Stimulated activated CD8-positive, alpha-beta memory T cell treated with anti-CD3 and anti-CD28 coated beads, Interleukin-7, amount 100 ng/mL, for 4 hours (primary cell): Measurements from ENCODE around the gene OR1J2.
"Not testable (repeated sequence)": the region's sequence is repeated elsewhere in the genome, so short reads cannot be mapped to it uniquely, and the experiment has no call there.

Experiments
- DNase-seq, 2 donors: peaks; one replicate each; pipeline ENCODE4 v3.0.0-alpha.2; 2020; ENCODE audit warnings: low read depth in 2 of 2

OR1J2 gene

DNA sequence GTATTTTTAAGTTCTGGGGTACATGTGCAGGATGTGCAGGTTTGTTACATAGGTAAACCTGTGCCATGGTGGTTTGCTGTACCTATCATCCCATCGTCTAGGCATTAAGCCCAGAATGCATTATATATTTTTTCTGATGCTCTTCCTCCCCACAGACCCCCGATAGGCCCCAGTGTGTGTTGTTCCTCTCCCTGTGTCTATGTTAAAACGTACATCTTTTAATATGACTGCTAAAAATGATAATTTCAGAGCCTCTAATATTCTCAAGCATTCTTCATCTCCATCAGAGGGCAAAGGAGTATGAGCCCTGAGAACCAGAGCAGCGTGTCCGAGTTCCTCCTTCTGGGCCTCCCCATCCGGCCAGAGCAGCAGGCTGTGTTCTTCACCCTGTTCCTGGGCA is at the start of gene OR1J2:
Gene OR1J2, plus strand, starts transcription at position 301 of the 400 bp plus-strand sequence. Its CDS starts 0 bp downstream, at position 301.
- no peak for DNase-seq

- no peak for DNase-seq
These were observed 46.6 kb upstream of the OR1J2 start for GRCh38 chr9:122463828-122464632.

- peak; percentile 32 to 56 for DNase-seq
These were observed 45.7 kb upstream of the OR1J2 start for GRCh38 chr9:122464633-122465567.

DNA sequence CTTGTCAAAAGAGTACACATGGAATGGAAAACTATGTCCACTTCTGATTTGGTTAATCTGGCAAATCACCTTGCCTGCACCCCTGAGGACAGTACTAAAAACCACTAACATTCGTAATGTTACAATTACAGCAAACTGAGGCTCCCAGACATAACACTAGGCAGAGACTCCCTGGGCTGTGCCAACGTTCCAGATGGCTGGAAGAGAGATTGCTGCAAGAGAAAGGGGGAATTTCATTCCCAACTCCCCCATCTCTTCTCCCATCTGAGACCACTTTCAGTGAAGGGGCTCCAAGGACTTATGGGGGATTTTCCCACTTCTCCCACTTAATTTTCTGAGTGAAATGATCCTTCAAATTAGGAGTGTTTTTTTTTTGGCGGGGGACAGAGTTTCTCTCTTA is 44.1 kb upstream of the OR1J2 start:
- no peak for DNase-seq

- DNase-seq, result no peak
These were observed 41.9 kb upstream of the OR1J2 start for GRCh38 chr9:122468735-122469134.

DNA sequence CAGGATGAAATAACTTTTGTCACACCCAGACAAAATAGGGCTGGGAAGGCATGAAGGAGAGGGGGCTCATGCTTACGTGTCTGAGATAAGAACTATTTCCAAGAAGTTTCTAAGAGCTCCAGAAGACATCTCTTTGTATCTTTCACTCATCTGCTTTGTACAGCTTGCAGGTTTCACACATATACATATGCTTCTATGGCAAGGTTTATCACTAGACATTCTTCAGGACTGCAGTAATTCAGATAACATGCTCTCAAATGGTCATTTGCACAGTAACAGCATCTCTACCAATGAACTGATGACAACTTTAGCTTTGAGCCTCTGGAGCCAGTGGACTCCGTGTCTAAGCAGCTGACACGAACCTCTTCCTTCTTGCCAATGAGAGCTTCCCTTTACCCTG is 36.0 kb upstream of the OR1J2 start:
- DNase-seq, result no peak

- DNase-seq, result no peak
These were observed 34.9 kb upstream of the OR1J2 start for GRCh38 chr9:122475717-122476116.

- DNase-seq, result no peak
These were observed 33.3 kb upstream of the OR1J2 start for GRCh38 chr9:122477346-122477745.

GRCh38 chr9:122477826-122478225 is 32.8 kb upstream of the OR1J2 start, which contains the start of gene OR1J1:
Gene OR1J1, minus strand, starts transcription at chr9:122477926. Its CDS starts 0 bp downstream, at chr9:122477926.
- no peak for DNase-seq

DNA sequence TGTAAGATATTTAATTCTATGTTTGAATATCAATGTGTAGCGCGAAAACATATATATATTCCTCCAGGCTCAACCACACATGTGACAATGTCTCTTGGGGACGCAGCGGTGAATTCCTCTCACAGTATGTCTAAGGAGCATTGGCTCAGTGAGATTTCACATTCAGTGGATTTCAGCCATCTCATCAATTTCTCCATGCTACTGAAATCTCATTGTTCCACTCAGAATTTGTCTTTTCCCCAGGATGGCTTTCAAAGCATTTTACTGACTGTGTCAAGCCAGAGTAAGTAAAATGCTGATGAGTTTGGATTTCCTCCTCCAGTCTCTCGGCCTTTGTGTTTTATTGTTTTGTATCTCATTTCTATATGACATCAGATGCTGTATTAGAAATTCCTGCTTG is 31.5 kb upstream of the OR1J2 start:
- DNase-seq, result no peak

DNA sequence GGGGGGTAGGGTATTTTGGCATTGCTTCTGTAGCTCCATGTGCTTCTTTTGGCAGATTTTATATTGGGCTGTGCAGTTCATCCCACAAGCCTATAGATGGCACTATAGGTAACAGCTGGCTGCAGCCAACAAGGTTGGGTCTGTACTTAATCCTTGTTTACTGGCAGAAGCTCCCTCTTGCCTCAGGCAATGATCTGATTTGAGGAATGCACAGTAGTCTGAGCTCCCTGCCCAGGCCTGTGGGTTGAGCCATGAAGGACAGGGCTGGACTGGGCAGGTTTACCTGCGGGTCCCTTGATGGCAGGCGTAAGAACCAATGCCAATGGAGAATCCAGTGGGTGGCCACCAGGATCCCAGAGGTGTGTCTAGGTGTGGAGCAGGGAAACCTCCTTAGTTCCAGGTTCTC is 11.7 kb upstream of the OR1J2 start:
- DNase-seq, result no peak

- no peak for DNase-seq
These were observed 3.6 kb upstream of the OR1J2 start for GRCh38 chr9:122506964-122507363.

DNA sequence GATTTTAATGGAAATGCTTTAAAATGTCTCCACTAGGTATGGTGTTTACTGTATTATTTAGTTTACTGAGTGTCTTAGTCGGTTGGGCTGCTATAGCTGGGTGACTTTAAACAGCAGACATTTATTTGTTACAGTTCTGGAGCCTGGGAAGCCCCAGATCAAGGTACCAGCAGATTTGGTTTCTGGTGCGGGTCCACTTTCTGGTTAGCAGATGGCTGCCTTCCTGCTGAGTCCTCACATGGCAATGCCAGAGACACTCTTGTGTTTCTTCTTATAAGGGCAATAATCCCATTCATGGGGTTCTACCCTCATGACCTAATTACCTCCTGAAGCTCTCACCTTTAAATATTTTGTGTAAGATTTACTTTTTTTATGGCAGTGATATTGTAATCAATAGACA is 7.6 kb downstream of the OR1J2 start:
- no peak for DNase-seq

GRCh38 chr9:122518841-122519240 is 8.2 kb downstream of the OR1J2 start, which contains the start of gene OR1J4:
Gene OR1J4, plus strand, starts transcription at chr9:122519141. Its CDS starts 0 bp downstream, at chr9:122519141.
- no peak for DNase-seq

DNA sequence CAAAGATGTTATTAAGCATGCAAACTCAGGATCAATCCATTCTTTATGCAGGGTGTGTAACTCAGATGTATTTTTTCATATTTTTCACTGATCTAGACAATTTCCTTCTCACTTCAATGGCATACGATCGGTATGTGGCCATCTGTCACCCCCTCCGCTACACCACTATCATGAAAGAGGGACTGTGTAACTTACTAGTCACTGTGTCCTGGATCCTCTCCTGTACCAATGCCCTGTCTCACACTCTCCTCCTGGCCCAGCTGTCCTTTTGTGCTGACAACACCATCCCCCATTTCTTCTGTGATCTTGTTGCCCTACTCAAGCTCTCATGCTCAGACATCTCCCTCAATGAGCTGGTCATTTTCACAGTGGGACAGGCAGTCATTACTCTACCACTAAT is 8.8 kb downstream of the OR1J2 start:
- no peak for DNase-seq

- DNase-seq, result no peak
These were observed 16.0 kb downstream of the OR1J2 start for GRCh38 chr9:122526602-122527001.

GRCh38 chr9:122527193-122527592 is 16.6 kb downstream of the OR1J2 start, which contains the start of gene OR1N1:
Gene OR1N1, minus strand, starts transcription at chr9:122527293. Its CDS starts 0 bp downstream, at chr9:122527293.
- no peak for DNase-seq

GRCh38 chr9:122531157-122531556 is 20.6 kb downstream of the OR1J2 start:
- DNase-seq, result not testable (repeated sequence)

DNA sequence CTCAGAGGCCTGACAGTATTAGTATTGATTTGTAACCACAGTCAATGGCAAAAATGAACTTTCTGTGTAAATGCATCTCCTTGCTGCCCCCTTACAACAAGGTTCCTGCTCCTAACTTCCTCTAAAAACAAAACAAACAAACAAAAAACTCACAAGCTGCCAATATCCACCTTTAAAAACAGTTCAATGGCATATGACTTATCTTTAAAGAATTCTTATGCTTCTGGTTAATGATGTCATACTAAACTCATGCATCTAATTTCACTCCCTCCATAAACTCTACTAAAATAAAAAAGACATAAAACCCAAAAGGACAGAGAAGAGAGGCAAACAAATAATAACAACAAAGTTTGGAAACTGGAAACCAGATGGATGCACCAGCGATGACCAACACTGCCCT is 25.5 kb downstream of the OR1J2 start:
- DNase-seq, result no peak

DNA sequence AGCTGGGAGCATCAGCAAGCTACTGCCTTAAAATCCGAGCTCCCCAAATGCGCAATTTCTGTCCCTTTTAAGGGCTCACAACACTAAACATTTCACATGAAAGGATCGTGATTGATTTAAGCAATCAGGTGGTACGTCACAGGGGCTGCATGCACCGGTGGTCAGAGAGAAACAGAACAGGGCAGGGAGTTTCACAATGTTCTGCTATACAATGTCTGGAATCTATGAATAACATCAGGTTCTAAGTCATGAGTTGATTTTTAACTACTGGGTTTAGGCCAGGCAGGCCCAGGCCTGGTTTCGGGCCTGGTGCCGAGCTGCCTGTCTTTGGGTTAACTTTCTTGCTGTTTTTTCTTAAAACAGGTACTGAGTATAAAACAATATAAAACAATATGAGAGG is 26.5 kb downstream of the OR1J2 start:
- DNase-seq, result not testable (repeated sequence)

GRCh38 chr9:122538757-122539156 is 28.2 kb downstream of the OR1J2 start:
- DNase-seq, result no peak

- DNase-seq, result no peak
These were observed 35.6 kb downstream of the OR1J2 start for GRCh38 chr9:122546196-122546595.
